ENCODE data around the gene APOL6. TPM values are rescaled to one million over a fixed set of nuclear protein-coding genes. Genes with fewer than 3 reads are reported as not detected.

APOL6 gene
- total and polyA plus RNA-seq, 2 of the 4 experiments (the other 2 are of a cell fraction) = 1.2 to 7.2 TPM

Other genes with a start within 250 kb of the APOL6 start
- 53.6 and 58.6 TPM in 2 replicates for gene MCM5, start 248.3 kb upstream of the APOL6 start, total RNA-seq (2012; rRNA removed)
- gene MCM5, start 248.3 kb upstream of the APOL6 start, polyA plus RNA-seq (2012; rRNA removed) = 43.0 and 44.3 TPM in 2 replicates
- gene RASD2, start 107.6 kb upstream of the APOL6 start, total RNA-seq (2012; rRNA removed) = under 0.01 TPM in 2 replicates
- 0.32 and 0.36 TPM in 2 replicates for gene RASD2, start 107.6 kb upstream of the APOL6 start, polyA plus RNA-seq (2012; rRNA removed)
- not detected in 2 replicates for gene MB, start 31.1 kb upstream of the APOL6 start, total RNA-seq (2012; rRNA removed)
- gene MB, start 31.1 kb upstream of the APOL6 start, polyA plus RNA-seq (2012; rRNA removed) = not detected in 2 replicates
- under 0.01 and 0.18 TPM in 2 replicates for gene APOL5, start 69.4 kb downstream of the APOL6 start, total RNA-seq (2012; rRNA removed)
- 0.15 and 0.19 TPM in 2 replicates for gene APOL5, start 69.4 kb downstream of the APOL6 start, polyA plus RNA-seq (2012; rRNA removed)